Neural crest cell (in vitro differentiated cells): ENCODE results near the gene GALNT17. TPM values are rescaled to one million over a fixed set of nuclear protein-coding genes. Genes with fewer than 3 reads are reported as not detected.

Source experiments
- DNase-seq: peaks from one replicate; pipeline ENCODE4 v3.0.0; 2021; ENCODE audit warnings: low read depth, mixed read lengths, low spot score
- H3K27ac Mint-ChIP-seq: one replicate; pipeline ENCODE4 v1.8.0; 2021; ENCODE audit warnings: mild to moderate bottlenecking, mixed read lengths; ENCODE audit not compliant: unreplicated experiment
- H3K27me3 Mint-ChIP-seq: 2 replicates; pipeline ENCODE4 v1.8.0; 2021; ENCODE audit warnings: low read depth, mild to moderate bottlenecking, mixed read lengths
- H3K36me3 Mint-ChIP-seq: 2 replicates; pipeline ENCODE4 v1.8.0; 2021; ENCODE audit warnings: low read depth, mild to moderate bottlenecking, mixed read lengths
- H3K4me1 Mint-ChIP-seq: 2 replicates; pipeline ENCODE4 v1.8.0; 2021; ENCODE audit warnings: mixed read lengths
- H3K4me3 Mint-ChIP-seq: one replicate; pipeline ENCODE4 v1.8.0; 2021; ENCODE audit warnings: mild to moderate bottlenecking, mixed read lengths
- H3K9me3 Mint-ChIP-seq: 2 replicates; pipeline ENCODE4 v1.8.0; 2021; ENCODE audit warnings: mixed read lengths
- CTCF ChIP-seq: fragments of 200-600 bp; sonication (generic); conservative IDR thresholded peaks from 2 replicates; pipeline ENCODE4 v1.5.0; 2021; ENCODE audit warnings: antibody characterized with exemption, mild to moderate bottlenecking
- total RNA-seq: library from RNA; stranded (reverse); gene quantifications from 2 replicates; pipeline ENCODE4 v1.2.1, GENCODE V29; 2021

Gene GALNT17
- total RNA-seq, 1 donor from 2014 or later: 11.0 TPM

- TF ChIP-seq CTCF: no peak
- Mint-ChIP-seq H3K4me1 (no peaks in the 10 kb centered on the region), H3K36me3 (peaks cover 4% of the 10 kb centered on the region), H3K4me3 (no peak overlapping the region), H3K27ac (no peak overlapping the region), H3K9me3 (peaks cover 11% of the 10 kb centered on the region), H3K27me3 (no peaks in the 10 kb centered on the region)
- no peak for DNase-seq
Measured at GRCh38 chr7:71221049-71221448, 89.1 kb downstream of the GALNT17 start.

- Mint-ChIP-seq H3K4me1 (no peaks in the 10 kb centered on the region), H3K9me3 (peaks cover 11% of the 10 kb centered on the region), H3K4me3 (no peak overlapping the region), H3K27me3 (no peaks in the 10 kb centered on the region), H3K36me3 (peaks cover 4% of the 10 kb centered on the region), H3K27ac (no peak overlapping the region)
- DNase-seq: no peak
- TF ChIP-seq CTCF: no peak
Measured at GRCh38 chr7:71221549-71221948, 89.6 kb downstream of the GALNT17 start.

GRCh38 chr7:71227126-71227525 is 95.2 kb downstream of the GALNT17 start:
- Mint-ChIP-seq H3K27ac (no peak overlapping the region), H3K27me3 (no peaks in the 10 kb centered on the region), H3K4me1 (no peaks in the 10 kb centered on the region), H3K9me3 (peaks cover 9% of the 10 kb centered on the region), H3K36me3 (peaks cover 4% of the 10 kb centered on the region), H3K4me3 (no peak overlapping the region)
- TF ChIP-seq CTCF: no peak
- DNase-seq: no peak

- H3K27me3 Mint-ChIP-seq: no peaks in the 10 kb centered on the region
- peaks cover 4% of the 10 kb centered on the region for H3K36me3 Mint-ChIP-seq
- no peak overlapping the region for H3K4me3 Mint-ChIP-seq
- peaks cover 6% of the 10 kb centered on the region for H3K9me3 Mint-ChIP-seq
- DNase-seq: no peak
- no peak overlapping the region for H3K27ac Mint-ChIP-seq
- TF ChIP-seq CTCF: no peak
- no peaks in the 10 kb centered on the region for H3K4me1 Mint-ChIP-seq
Measured at GRCh38 chr7:71229148-71229547, 97.2 kb downstream of the GALNT17 start.

- H3K27ac Mint-ChIP-seq: no peak overlapping the region
- H3K9me3 Mint-ChIP-seq: peaks cover 6% of the 10 kb centered on the region
- DNase-seq: no peak
- no peak for TF ChIP-seq CTCF
- no peak overlapping the region for H3K4me3 Mint-ChIP-seq
- no peaks in the 10 kb centered on the region for H3K4me1 Mint-ChIP-seq
- no peaks in the 10 kb centered on the region for H3K27me3 Mint-ChIP-seq
- peaks cover 4% of the 10 kb centered on the region for H3K36me3 Mint-ChIP-seq
Measured at GRCh38 chr7:71229699-71230098, 97.8 kb downstream of the GALNT17 start.

GRCh38 chr7:71235253-71235652 is 103.3 kb downstream of the GALNT17 start:
- no peak overlapping the region for H3K27ac Mint-ChIP-seq
- no peak overlapping the region for H3K4me3 Mint-ChIP-seq
- TF ChIP-seq CTCF: no peak
- no peak for DNase-seq
- H3K36me3 Mint-ChIP-seq: no peaks in the 10 kb centered on the region
- H3K27me3 Mint-ChIP-seq: no peaks in the 10 kb centered on the region
- peaks cover 26% of the 10 kb centered on the region for H3K4me1 Mint-ChIP-seq
- H3K9me3 Mint-ChIP-seq: peaks cover 4% of the 10 kb centered on the region
